GM19328 (cell line): ENCODE data around the gene PLA2R1.
"Not testable (repeated sequence)": the region's sequence is repeated elsewhere in the genome, so short reads cannot be mapped to it uniquely, and the experiment has no call there.

Source experiments
- ATAC-seq: cut with Tn5 transposase; IDR thresholded peaks from one replicate; pipeline ENCODE4 v1.9.1; 2021; ENCODE audit warnings: mild to moderate bottlenecking, moderate library complexity; ENCODE audit not compliant: unreplicated experiment

Gene PLA2R1

DNA sequence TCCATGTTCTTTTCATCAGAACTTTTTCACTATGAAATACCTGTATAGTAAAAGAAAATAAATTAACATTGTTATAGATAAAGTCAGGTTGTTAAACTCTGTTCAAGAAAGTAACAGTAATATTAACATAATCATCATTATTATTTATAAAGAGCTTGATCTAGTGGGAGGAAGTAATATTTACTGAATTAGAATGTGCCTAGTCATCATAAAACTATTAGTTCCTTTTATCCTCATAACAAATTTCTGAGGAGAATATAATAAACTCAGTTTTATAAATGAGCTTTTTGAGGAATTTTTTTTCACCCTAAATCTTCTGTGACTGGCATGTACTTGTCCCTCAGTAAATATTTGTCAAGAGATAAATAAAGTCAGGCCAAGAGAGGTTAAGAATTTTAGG is 78.4 kb downstream of the PLA2R1 start:
- ATAC-seq: no peak

DNA sequence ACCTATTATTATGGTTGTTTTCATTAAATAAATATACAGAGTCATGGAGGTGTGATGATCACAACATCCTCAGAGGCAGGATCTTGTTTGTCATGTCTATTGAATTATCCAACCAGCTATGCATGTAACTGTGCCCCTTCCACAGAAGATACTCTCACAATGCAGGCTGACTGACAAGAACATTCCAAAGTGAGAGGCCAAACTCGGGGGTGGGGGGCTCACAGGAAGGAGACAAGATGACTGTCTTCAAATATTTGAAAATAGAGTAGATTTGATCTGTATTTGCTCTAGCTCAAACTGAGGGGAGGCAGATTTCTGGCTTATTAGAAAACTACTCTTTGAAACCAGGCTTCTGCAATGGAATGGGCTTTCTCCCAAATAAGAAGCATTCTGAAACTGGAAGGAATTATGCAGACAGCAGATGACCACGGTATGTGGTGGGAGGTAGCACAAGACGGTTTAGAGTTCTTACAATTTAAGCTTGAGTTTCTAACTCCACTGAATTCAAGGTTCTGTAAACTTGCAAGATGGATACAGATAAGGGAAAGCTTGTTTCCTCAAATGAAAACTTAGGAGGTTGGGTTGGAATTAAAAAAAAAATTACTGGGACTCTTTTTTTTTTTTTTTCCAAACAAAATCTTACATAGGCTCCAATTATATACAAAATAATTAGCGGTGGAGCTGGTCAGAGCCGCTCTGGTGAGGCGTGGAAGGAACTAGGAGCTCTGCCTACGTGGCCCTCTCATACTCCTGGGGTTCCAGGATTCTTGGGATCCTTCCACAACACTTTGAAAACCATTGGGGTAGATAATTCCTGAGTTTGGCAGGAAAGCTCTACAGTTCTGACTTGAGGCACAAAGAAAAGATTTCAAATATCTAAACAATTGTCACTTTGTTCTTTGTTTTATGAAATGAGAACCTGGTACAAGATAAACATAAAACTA is 79.3 kb downstream of the PLA2R1 start:
- no peak for ATAC-seq

DNA sequence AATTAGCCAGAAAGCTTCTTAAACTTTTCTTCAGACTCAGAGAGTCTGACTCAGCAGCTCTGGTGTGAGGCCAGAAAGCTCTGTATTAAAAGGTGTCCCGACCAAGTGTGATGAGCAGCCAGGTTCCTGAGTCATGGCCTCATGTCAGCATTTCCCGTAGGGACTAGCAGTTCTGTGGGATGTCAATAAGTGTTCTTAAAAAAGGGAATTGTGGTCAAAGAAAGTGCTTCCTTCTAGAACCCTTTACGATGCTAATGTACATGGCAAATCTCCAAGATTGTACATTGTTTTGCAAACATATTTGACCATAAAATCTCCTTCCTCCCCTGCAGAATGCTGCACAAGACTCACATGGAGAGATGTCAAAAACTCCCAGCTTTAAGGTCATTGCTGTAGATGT is 80.1 kb downstream of the PLA2R1 start:
- no peak for ATAC-seq

DNA sequence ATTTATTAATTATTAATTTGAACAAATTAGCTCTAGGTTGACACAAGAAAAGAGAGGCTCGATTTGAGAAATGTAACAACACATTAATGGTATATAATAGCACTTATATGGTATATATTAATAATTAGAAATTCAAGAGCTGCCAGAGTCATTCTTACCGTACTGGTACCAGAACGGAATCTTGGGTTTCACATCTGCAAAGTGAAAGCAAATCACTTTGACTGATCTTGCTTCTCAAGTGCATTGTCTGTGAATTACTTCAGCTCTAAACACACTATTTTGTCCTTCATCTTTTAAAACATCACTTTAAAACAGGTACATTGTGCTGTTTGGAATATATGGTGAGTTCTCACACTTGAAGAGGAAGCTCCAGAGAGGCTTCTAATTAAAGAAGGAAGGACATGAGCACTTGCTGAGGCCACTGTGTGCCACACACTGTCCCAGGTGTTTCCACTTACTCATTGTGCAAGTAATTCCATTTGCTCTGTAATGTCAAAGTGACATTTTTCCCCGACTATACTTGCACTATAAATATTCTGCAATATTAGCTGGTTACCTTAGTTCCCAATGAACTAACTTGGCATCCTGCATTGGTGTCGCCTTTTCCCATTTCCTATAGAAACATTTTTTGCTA is 85.8 kb downstream of the PLA2R1 start:
- no peak for ATAC-seq

DNA sequence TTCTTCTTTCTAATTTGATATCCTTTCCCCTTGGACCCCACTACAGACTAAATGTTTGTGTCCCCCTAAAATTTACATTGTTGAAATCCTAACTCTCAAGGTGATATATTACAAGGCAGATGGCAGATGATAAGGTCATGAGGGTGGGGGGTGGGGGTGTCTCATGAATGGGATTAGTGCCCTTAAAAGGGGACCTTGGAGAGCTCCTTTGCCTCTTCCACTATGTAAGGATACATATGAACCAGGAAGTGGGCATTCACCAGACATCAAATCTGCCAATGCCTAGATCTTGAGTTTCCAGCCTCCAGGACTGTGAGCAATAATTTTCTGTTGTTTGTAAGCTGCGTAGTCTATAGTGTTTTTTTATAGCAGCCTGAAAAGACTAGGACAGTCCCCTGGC is 89.1 kb downstream of the PLA2R1 start:
- ATAC-seq: no peak

DNA sequence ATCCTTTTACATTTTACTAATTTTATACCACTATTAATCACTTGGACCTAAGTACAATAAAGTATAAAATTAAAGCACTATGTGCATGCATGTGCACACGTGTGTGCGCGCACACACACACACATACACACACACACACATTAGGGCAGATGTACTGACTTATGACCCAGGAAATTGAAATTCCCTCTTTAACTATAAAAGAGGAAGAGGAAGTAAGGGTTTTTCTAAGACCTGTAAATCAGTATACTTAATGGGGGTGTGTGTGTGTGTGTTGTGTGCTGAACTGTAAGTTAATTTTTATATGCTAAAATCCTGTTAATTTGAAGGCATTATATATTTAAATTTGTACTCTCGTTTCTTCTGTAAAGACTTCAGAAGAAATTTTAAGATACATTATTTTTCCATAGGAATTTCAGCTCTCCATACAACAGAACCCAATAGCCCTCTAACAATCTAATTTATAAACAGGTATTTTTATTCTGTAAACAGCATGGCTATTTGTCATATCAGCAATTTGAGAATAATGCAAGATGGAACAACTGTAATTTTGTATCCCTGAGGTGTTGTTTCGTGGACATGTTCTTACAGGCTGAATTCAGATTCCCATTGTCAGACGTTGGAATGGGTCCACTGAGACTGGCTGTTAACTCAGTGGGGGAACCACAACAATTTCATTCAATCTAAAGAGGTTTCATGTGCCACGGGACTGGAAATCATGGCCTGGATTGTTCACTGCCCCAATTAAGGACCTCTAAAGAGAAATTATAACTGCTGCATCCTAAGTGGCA is 90.9 kb downstream of the PLA2R1 start:
- no peak for ATAC-seq

DNA sequence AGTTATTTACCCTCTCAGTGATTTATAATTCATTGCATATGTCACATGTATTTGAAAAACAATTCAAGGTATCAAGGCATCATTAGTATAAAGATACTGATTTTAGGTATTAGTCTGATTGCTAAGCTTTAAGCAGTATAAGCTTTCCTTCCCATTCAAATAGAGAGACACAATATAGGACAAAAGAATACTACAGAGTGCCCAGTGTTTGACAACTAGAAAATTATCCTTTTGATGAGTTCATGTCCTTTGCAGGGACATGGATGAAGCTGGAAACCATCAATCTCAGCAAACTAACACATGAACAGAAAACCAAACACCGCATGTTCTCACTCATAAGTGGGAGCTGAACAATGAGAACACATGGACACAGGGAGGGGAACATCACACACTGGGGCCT is 91.9 kb downstream of the PLA2R1 start:
- ATAC-seq: not testable (repeated sequence)

DNA sequence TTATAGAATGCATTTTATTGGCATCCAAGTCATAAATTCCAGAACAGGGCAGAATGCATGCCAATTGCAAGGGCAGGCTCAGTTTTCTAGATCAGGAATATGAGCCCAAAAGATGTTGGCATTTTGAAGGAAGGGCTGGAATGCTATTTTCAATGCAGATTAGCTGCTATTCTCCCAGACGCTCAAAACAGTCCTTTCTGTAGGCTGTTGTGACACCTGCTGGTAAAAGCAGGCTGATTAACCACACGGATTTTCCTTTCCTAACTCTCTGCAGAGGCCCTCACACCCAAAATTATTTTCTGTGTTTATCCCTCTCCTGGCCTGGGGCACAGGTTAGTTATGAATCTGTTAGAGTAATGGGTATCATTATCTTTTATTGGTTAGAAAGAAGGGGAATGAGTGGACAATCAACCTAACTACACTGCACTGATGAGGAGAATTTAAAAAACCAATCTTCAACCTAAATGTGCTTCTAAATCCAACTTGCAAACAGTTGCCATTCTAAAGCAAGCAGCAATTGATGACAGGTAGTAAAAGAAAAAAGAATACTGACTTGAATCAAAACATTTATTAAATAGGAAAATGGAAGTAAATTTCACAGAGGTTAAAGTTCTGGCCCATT is 94.0 kb downstream of the PLA2R1 start:
- no peak for ATAC-seq

DNA sequence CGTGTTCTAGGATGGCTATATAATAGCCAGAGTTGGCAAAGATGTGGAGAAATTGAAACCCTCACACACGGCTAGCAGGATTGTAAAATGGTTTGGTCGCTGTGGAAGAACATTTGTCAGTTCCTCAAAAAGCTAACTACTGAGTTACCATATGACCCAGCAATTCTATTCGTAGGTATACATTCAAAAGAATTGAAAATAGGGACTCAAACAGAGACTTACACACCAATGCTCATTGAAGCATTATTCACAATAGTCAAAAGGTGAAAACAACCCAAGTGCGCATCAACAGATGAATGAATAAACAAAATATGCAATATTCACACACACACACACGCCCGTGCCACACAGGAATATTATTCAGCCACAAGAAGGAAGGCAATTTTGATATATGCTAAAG is 98.7 kb downstream of the PLA2R1 start:
- peak; percentile 80 for ATAC-seq

DNA sequence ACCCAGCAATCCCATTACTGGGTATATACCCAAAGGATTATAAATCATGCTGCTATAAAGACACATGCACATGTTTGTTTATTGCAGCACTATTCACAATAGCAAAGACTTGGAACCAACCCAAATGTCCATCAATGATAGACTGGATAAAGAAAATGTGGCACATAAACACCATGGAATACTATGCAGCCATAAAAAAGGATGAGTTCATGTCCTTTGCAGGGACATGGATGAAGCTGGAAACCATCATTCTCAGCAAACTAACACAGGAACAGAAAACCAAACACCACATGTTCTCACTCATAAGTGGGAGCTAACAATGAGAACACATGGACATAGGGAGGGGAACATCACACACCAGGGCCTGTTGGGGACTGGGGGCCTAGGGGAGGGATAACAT is 99.9 kb downstream of the PLA2R1 start:
- not testable (repeated sequence) for ATAC-seq

DNA sequence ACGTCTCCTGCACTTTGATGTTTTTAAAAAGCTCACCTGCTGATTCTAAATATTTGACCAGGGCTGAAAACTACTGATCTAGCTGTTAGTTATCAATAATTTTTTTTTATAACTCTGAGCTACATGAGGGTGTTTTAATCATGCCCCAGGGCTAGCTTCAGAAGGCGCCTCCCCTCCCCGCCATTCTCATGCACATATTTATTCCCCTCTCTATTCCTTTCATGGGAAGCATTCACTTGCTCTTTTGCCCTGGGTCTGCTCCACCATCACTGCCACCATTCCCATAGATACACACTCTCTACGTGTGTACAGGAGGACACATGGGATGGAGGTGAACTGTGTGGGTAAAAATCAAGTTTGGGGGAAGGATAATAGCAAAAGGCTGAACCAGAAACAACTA is 101.0 kb downstream of the PLA2R1 start:
- ATAC-seq: no peak

DNA sequence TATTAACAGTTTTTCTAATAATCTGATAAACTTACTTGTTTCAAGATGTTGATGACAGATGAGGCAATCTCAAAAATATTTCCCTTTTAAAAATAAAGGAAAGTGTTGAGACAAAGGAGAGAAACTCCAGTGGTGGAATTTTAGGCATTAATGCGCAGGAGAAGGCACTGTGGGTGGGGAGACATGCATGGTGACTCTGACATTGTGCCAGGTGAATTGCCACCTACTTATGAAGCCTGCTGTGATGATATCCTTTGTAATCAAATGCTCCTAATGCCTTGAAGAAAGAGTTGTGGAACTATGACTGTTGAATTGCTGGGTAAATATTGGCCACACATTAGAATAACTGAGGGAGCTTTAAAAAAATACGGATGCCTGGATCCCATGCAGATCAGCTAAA is 101.4 kb downstream of the PLA2R1 start:
- no peak for ATAC-seq

DNA sequence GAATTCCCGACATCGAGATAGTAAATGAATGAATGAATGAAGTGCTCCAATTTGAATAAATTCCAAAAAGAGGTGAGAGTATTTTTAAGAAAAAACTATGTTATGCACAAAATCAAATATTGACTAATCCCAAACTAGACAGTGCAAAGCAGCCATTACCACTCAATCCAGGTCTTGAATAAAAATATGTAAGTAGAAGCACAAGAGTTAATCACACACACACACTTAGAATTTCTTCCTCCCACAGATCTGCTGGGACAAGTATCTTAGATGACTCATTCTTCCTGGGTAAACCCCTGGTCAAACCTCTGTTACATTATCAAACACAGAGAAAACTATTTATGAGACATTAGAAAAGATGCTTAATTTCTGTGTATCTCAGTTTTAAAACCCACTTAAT is 102.0 kb downstream of the PLA2R1 start:
- no peak for ATAC-seq

DNA sequence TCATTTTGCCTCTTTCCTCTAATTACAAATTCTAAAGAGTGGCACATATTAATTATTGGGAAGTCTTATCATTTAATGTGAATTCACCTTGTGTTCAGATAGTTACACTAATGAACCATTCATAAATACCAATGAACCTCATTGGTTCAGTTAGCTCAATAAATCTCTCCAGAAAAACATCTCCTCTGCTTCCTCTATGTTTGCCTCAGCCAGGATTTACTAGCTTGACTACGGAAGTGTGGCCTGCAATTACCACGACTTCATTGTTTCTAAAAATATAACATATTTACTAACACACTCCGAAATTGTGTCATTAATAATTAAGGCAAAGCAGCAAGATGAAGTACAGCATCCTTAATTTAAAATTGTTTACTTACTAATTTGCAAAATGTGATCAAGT is 103.3 kb downstream of the PLA2R1 start:
- no peak for ATAC-seq

DNA sequence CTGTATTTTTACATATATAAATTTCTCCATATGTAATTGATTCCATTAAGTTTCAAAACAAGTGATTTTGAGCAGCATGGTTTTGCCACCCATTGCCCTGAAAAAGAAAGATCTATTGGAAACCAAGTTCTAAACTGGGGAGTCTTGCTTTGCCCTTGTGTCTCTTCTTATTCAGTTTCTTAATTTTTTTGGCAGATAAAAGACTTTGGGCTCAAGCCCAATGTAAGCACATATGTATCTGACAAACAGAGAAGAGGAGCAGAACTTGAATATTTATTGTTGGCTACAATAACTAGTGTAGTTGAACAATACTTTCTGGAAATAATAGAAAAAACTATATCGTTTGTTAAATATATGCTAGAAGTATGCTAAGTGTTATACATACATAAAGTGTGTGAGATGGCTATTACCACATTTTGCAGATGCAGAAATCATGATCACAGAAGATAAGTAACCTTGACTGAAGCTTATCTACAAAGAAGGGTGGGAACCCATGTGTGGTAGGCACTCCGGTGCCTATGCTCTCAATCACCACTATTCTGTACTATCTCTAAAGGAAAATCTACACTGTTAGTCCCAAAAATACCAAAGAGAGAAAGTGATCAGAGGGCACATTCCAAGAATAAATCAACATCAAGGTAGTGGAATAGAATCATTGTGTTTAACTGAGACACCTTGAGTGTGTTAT is 109.1 kb downstream of the PLA2R1 start:
- no peak for ATAC-seq

DNA sequence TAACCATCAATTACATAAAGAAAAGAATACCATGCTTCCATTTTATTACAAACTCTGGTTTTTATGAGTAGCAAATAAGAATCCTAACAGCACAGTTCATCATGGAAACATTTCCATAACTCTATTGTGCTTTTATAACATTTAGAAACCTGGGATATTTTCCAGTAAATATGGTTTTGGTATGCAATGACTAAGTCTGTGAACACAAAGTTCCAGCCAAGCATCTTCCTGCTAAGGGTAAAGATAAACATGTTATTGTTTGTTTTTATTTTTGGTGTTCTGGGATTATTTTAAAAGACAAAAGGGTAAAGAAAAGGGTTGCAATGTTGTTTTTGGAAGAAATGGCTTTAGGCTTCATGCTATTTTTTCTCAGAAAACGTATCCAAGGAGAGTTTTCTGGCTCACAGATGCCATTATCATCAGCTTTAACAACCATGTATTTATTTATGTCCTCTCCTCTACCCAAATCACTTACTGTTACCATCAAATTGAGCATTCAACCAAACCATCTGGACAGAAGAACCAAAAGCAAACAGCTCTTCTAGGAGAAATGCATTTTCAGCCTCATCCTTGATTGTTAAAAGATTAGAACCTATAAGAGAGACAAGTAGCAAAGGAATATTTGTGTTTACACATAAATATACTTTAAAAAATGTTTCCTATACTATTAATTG is 116.0 kb downstream of the PLA2R1 start:
- ATAC-seq: no peak

DNA sequence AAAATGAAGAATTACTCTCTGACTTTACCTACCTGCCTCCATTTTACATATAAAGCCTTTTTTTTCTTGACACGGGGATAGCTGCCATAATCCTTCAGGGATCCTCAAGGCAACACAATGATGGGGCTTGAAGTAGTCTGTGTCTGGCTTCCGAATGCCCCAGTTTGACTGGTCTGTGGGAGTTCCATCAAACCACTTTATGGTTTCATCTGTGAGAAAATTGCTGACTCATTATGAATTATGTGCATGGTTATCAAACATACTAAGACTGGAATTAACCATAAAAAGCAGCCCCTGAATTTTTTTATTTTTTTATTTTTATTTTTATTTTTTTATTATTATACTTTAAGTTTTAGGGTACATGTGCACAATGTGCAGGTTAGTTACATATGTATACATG is 117.5 kb downstream of the PLA2R1 start:
- no peak for ATAC-seq

DNA sequence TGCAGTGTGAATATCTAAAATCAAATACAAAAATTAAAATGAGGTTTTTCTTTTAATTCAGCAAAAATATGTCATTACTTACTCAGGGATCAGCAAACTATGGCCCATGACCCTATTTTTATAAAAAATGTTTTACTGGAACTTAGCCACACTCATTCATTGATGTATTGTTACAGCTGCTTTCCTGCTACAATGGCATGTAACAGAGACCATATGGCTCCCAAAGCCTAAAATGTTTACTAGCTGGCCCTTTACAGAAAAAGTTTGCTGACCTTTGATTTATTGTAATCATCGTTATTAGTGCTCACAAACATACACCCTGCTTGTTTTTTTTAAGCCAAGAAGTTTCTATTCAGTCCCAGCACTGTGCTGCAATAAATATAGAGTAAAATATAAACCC is 120.3 kb downstream of the PLA2R1 start:
- ATAC-seq: no peak

DNA sequence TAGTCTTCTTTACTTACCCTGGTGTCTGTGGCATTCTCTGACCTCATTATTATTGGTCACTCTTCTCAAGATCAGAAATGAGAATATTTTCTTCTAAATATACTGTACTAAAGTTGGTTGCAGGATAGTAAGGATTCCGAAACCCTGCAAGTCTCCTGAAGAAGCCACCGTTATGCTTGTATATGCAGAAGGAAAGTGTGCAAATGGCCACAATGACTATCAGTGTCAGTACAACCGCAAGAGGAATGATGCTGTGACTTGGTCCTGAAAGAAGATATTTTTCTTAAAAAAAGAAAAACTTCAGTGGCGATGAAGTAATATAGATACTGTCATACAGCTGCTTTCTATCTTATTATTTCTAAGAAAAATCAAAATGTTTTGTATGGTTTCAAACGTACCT is 120.7 kb downstream of the PLA2R1 start:
- no peak for ATAC-seq

DNA sequence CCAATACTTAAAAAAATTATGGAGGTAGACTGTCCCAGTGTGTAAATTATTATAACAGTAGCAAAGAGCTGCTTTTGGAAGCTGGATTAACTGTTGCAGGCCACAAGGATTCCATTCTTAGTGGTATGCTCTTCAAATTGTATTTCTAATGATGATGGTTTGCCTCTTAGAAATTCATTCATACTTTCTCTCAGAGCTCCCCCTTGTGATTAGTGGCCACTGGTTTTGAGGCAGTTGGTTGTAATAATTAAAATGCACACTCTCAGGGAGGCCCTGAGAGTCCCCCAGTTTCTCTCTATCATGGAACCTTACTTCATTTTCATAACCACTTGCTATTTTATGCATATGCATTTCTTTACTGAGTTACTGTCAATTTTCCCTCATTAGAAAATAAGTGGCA is 122.5 kb downstream of the PLA2R1 start:
- peak; percentile 54 for ATAC-seq
